Mammary epithelial cell (primary cell): ENCODE data around the gene NSUN6.

ENCODE experiments used
- EZH2 ChIP-seq: IDR thresholded peaks from 2 replicates; pipeline ENCODE4 v1.6.1; 2012; ENCODE audit warnings: low read length, inconsistent platforms, borderline replicate concordance
- TF ChIP-seq, protein P1 (sequence below), 2 donors: IDR thresholded peaks in 1 of 2; conservative IDR thresholded peaks in 1 of 2; 2 replicates each; pipeline ENCODE4 v1.5.1; 2011 to 2012; ENCODE audit warnings: inconsistent platforms in 2 of 2, low read length in 2 of 2, mild to moderate bottlenecking in 2 of 2, control low read depth in 1 of 2, low read depth in 1 of 2; ENCODE audit not compliant: insufficient read depth in 1 of 2; ENCODE audit errors: extremely low read depth in 1 of 2

DNA sequence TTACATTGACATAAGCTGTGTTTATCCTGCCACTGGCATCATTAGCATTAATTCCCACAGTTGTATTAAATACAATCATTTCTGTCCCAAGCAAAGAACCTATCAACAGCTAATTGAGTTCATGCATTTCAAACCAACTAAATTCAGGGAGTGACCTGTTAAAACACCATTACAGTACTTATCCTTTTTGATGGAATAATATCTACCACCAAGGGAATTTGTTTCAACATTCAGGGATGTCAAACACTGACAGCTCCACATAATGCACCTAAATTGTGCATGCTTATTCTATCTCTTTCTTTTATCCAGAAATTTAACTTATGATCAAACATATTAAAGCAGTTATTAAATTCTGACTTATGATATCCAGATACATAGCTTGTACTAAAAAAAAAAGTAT is 136.8 kb downstream of the NSUN6 start:
- TF ChIP-seq, protein P1, sequence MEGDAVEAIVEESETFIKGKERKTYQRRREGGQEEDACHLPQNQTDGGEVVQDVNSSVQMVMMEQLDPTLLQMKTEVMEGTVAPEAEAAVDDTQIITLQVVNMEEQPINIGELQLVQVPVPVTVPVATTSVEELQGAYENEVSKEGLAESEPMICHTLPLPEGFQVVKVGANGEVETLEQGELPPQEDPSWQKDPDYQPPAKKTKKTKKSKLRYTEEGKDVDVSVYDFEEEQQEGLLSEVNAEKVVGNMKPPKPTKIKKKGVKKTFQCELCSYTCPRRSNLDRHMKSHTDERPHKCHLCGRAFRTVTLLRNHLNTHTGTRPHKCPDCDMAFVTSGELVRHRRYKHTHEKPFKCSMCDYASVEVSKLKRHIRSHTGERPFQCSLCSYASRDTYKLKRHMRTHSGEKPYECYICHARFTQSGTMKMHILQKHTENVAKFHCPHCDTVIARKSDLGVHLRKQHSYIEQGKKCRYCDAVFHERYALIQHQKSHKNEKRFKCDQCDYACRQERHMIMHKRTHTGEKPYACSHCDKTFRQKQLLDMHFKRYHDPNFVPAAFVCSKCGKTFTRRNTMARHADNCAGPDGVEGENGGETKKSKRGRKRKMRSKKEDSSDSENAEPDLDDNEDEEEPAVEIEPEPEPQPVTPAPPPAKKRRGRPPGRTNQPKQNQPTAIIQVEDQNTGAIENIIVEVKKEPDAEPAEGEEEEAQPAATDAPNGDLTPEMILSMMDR (conservative IDR thresholded peaks at IDR 0.05 in 1 of 2, IDR thresholded peaks at IDR 0.05 in 1 of 2; ENCODE audit: extremely low read depth in 1 of 2, insufficient read depth in 1 of 2, low read depth in 1 of 2, low read length in 2 of 2): no peak
- no peak for TF ChIP-seq EZH2
